ENCODE measurements around the gene IFT27.

- TF ChIP-seq CTCF (conservative IDR thresholded peaks at IDR 0.05; ENCODE audit: low read depth, low read length) (no peak), EZH2 (IDR thresholded peaks at IDR 0.05; ENCODE audit: low read length, unreplicated experiment) (no peak), EZH2phosphoT487 (IDR thresholded peaks at IDR 0.05; ENCODE audit: borderline replicate concordance, low read length) (no peak)
Observed at GRCh38 chr22:36818010-36818642, 42.2 kb upstream of the IFT27 start.
